ENCODE data around the gene ERC1. TPM values are rescaled to one million over a fixed set of nuclear protein-coding genes. Genes with fewer than 3 reads are reported as not detected.

The ERC1 gene
- total and polyA plus RNA-seq, 9 of the 15 experiments (the other 6 are each of a cell fraction or from before 2014, with no cell fraction given), result 0.74 to 11.8 (median 4.8) TPM

DNA sequence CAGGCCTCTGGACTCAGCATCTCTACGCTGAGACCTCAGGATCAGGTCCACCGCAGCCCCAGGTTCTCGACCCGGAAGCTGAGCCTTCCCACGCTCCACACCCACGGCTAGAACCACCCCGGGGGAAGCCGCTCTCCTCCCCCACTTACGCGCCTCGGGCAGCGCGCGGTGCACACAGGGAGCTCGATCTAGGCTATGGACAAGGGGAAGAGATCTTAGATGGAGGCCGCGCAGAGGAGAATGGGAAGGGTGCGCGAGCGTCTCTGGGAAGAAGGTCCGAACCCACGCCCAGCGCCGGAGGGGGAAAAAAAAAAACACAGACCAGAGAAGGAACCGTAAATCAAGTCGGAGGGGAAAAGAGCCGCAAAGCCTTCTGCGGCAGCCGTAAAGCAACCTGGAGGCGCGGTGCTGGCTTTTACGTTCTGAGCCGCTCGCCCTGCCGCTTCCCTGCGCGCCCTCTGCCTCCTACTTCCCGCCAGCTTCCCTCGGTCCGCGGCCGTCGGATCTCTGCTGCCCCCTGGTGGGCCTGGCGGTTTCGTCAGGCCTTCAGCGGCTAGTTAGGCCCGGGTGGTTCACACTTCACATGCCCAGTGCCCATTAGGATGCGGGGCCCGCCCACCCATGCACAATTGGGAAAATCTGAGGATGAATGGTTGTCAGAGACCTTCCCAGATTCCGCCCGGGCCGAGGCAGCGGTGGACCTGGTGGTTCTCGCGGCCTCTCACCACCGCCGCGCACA lies 41.4 kb upstream of the ERC1 start, which contains the start of gene RAD52 (continued):
- TF ChIP-seq, protein P1, sequence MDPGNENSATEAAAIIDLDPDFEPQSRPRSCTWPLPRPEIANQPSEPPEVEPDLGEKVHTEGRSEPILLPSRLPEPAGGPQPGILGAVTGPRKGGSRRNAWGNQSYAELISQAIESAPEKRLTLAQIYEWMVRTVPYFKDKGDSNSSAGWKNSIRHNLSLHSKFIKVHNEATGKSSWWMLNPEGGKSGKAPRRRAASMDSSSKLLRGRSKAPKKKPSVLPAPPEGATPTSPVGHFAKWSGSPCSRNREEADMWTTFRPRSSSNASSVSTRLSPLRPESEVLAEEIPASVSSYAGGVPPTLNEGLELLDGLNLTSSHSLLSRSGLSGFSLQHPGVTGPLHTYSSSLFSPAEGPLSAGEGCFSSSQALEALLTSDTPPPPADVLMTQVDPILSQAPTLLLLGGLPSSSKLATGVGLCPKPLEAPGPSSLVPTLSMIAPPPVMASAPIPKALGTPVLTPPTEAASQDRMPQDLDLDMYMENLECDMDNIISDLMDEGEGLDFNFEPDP (CRISPR knock-in tag; IDR thresholded peaks at IDR 0.05), result no peak
- TF ChIP-seq, protein P2, sequence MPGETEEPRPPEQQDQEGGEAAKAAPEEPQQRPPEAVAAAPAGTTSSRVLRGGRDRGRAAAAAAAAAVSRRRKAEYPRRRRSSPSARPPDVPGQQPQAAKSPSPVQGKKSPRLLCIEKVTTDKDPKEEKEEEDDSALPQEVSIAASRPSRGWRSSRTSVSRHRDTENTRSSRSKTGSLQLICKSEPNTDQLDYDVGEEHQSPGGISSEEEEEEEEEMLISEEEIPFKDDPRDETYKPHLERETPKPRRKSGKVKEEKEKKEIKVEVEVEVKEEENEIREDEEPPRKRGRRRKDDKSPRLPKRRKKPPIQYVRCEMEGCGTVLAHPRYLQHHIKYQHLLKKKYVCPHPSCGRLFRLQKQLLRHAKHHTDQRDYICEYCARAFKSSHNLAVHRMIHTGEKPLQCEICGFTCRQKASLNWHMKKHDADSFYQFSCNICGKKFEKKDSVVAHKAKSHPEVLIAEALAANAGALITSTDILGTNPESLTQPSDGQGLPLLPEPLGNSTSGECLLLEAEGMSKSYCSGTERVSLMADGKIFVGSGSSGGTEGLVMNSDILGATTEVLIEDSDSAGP (CRISPR knock-in tag; IDR thresholded peaks at IDR 0.05), result no peak
- peak; percentile 35; the same call in 1 of the 2 replicates for TF ChIP-seq TEAD4 (IDR thresholded peaks at IDR 0.05; ENCODE audit: low read length)
- TF ChIP-seq TEAD4 (CRISPR knock-in tag; IDR thresholded peaks at IDR 0.05; ENCODE audit: borderline replicate concordance), result no peak
- no peak for TF ChIP-seq PHF21A (IDR thresholded peaks at IDR 0.05; ENCODE audit: borderline replicate concordance, low read depth)
- TF ChIP-seq ZNF133 (CRISPR knock-in tag; IDR thresholded peaks at IDR 0.05), result no peak
- no peak for TF ChIP-seq STAT5B (CRISPR knock-in tag; IDR thresholded peaks at IDR 0.05)
- no peak for TF ChIP-seq SIRT6 (IDR thresholded peaks at IDR 0.05; ENCODE audit: low read depth, low read length)
- no peak for TF ChIP-seq ZNF707 (CRISPR knock-in tag; conservative IDR thresholded peaks at IDR 0.05)
- TF ChIP-seq, protein P3, sequence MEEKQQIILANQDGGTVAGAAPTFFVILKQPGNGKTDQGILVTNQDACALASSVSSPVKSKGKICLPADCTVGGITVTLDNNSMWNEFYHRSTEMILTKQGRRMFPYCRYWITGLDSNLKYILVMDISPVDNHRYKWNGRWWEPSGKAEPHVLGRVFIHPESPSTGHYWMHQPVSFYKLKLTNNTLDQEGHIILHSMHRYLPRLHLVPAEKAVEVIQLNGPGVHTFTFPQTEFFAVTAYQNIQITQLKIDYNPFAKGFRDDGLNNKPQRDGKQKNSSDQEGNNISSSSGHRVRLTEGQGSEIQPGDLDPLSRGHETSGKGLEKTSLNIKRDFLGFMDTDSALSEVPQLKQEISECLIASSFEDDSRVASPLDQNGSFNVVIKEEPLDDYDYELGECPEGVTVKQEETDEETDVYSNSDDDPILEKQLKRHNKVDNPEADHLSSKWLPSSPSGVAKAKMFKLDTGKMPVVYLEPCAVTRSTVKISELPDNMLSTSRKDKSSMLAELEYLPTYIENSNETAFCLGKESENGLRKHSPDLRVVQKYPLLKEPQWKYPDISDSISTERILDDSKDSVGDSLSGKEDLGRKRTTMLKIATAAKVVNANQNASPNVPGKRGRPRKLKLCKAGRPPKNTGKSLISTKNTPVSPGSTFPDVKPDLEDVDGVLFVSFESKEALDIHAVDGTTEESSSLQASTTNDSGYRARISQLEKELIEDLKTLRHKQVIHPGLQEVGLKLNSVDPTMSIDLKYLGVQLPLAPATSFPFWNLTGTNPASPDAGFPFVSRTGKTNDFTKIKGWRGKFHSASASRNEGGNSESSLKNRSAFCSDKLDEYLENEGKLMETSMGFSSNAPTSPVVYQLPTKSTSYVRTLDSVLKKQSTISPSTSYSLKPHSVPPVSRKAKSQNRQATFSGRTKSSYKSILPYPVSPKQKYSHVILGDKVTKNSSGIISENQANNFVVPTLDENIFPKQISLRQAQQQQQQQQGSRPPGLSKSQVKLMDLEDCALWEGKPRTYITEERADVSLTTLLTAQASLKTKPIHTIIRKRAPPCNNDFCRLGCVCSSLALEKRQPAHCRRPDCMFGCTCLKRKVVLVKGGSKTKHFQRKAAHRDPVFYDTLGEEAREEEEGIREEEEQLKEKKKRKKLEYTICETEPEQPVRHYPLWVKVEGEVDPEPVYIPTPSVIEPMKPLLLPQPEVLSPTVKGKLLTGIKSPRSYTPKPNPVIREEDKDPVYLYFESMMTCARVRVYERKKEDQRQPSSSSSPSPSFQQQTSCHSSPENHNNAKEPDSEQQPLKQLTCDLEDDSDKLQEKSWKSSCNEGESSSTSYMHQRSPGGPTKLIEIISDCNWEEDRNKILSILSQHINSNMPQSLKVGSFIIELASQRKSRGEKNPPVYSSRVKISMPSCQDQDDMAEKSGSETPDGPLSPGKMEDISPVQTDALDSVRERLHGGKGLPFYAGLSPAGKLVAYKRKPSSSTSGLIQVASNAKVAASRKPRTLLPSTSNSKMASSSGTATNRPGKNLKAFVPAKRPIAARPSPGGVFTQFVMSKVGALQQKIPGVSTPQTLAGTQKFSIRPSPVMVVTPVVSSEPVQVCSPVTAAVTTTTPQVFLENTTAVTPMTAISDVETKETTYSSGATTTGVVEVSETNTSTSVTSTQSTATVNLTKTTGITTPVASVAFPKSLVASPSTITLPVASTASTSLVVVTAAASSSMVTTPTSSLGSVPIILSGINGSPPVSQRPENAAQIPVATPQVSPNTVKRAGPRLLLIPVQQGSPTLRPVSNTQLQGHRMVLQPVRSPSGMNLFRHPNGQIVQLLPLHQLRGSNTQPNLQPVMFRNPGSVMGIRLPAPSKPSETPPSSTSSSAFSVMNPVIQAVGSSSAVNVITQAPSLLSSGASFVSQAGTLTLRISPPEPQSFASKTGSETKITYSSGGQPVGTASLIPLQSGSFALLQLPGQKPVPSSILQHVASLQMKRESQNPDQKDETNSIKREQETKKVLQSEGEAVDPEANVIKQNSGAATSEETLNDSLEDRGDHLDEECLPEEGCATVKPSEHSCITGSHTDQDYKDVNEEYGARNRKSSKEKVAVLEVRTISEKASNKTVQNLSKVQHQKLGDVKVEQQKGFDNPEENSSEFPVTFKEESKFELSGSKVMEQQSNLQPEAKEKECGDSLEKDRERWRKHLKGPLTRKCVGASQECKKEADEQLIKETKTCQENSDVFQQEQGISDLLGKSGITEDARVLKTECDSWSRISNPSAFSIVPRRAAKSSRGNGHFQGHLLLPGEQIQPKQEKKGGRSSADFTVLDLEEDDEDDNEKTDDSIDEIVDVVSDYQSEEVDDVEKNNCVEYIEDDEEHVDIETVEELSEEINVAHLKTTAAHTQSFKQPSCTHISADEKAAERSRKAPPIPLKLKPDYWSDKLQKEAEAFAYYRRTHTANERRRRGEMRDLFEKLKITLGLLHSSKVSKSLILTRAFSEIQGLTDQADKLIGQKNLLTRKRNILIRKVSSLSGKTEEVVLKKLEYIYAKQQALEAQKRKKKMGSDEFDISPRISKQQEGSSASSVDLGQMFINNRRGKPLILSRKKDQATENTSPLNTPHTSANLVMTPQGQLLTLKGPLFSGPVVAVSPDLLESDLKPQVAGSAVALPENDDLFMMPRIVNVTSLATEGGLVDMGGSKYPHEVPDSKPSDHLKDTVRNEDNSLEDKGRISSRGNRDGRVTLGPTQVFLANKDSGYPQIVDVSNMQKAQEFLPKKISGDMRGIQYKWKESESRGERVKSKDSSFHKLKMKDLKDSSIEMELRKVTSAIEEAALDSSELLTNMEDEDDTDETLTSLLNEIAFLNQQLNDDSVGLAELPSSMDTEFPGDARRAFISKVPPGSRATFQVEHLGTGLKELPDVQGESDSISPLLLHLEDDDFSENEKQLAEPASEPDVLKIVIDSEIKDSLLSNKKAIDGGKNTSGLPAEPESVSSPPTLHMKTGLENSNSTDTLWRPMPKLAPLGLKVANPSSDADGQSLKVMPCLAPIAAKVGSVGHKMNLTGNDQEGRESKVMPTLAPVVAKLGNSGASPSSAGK (IDR thresholded peaks at IDR 0.05), result no peak; the same call in 1 of the 2 replicates
- no peak for TF ChIP-seq NR3C1 (CRISPR knock-in tag; IDR thresholded peaks at IDR 0.05)
- TF ChIP-seq ZNF324 (CRISPR knock-in tag; IDR thresholded peaks at IDR 0.05), result no peak
- TF ChIP-seq GABPB1 (CRISPR knock-in tag; IDR thresholded peaks at IDR 0.05), result peak; percentile 58
- TF ChIP-seq NFIC (IDR thresholded peaks at IDR 0.05), result peak; percentile 15; the same call in 1 of the 2 replicates

All from K562 (cell line).